Right lobe of liver (tissue), 4 donors: Measurements from ENCODE around the gene TMEM131.

Source experiments
- POLR2A ChIP-seq: fragments of 450-650 bp; IDR thresholded peaks from one replicate; pipeline ENCODE4 v1.6.1; 2017; ENCODE audit warnings: antibody characterized with exemption, mild to moderate bottlenecking
- TF ChIP-seq, protein P1 (sequence below), 4 donors: fragments of 200-600 bp in 3 of 4; fragments of 450-650 bp in 1 of 4; IDR thresholded peaks; one replicate each; pipeline versions ENCODE4 v1.5.1 to v1.8.0; 2016 to 2022; ENCODE audit warnings: antibody characterized with exemption in 4 of 4, mild to moderate bottlenecking in 2 of 4
- donor health status: DM: no; HTN: no; CAD: no.
- donor health status: DM: no; HTN: no; CAD: no.
- donor health status: DM: no; HTN: yes; CAD: no.

- TF ChIP-seq POLR2A: no peak
- TF ChIP-seq, protein P1, sequence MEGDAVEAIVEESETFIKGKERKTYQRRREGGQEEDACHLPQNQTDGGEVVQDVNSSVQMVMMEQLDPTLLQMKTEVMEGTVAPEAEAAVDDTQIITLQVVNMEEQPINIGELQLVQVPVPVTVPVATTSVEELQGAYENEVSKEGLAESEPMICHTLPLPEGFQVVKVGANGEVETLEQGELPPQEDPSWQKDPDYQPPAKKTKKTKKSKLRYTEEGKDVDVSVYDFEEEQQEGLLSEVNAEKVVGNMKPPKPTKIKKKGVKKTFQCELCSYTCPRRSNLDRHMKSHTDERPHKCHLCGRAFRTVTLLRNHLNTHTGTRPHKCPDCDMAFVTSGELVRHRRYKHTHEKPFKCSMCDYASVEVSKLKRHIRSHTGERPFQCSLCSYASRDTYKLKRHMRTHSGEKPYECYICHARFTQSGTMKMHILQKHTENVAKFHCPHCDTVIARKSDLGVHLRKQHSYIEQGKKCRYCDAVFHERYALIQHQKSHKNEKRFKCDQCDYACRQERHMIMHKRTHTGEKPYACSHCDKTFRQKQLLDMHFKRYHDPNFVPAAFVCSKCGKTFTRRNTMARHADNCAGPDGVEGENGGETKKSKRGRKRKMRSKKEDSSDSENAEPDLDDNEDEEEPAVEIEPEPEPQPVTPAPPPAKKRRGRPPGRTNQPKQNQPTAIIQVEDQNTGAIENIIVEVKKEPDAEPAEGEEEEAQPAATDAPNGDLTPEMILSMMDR (IDR thresholded peaks at IDR 0.05): no peak
These were observed 262.3 kb downstream of the TMEM131 start for GRCh38 chr2:97733341-97734035.
